T-helper 1 cell treated with Interleukin-12 subunit alpha and Interleukin-12 subunit beta and Interleukin-4 antibody, amounts not matched to agents 30 μg/mL and 1 μg/mL, for 36 hours (primary cell): ENCODE data around the gene NHEJ1.
A peak's percentile ranks its signal among the peaks of the same experiment; 100 is the strongest.

Experiments
- H3K27ac Mint-ChIP-seq: one replicate; pipeline ENCODE4 v1.8.0; 2021; ENCODE audit warnings: mild to moderate bottlenecking, mixed read lengths
- H3K27me3 Mint-ChIP-seq: one replicate; pipeline ENCODE4 v1.8.0; 2021; ENCODE audit warnings: low read depth, mixed read lengths
- H3K36me3 Mint-ChIP-seq: one replicate; pipeline ENCODE4 v1.8.0; 2021; ENCODE audit warnings: low read depth, mixed read lengths
- H3K4me1 Mint-ChIP-seq: one replicate; pipeline ENCODE4 v1.8.0; 2021; ENCODE audit warnings: low read depth, mixed read lengths
- H3K4me3 Mint-ChIP-seq: one replicate; pipeline ENCODE4 v1.8.0; 2021; ENCODE audit warnings: mild to moderate bottlenecking, moderate library complexity, mixed read lengths
- H3K9me3 Mint-ChIP-seq: one replicate; pipeline ENCODE4 v1.8.0; 2021; ENCODE audit warnings: mixed read lengths

NHEJ1 gene

GRCh38 chr2:219175928-219176817 is 15.6 kb upstream of the NHEJ1 start:
- Mint-ChIP-seq H3K9me3 (no peaks in the 10 kb centered on the region), H3K36me3 (peaks cover 32% of the 10 kb centered on the region), H3K4me3 (peak overlapping the region; percentile 82), H3K27ac (peak overlapping the region; percentile 83), H3K4me1 (peaks cover 47% of the 10 kb centered on the region), H3K27me3 (no peaks in the 10 kb centered on the region)

GRCh38 chr2:219175486-219175885 is 14.9 kb upstream of the NHEJ1 start:
- H3K4me1 Mint-ChIP-seq, result peaks cover 41% of the 10 kb centered on the region

GRCh38 chr2:219174801-219175200 is 14.2 kb upstream of the NHEJ1 start:
- Mint-ChIP-seq H3K4me1 (peaks cover 38% of the 10 kb centered on the region), H3K9me3 (no peaks in the 10 kb centered on the region), H3K36me3 (peaks cover 25% of the 10 kb centered on the region), H3K27me3 (no peaks in the 10 kb centered on the region), H3K27ac (no peak overlapping the region), H3K4me3 (peak overlapping the region; percentile 28)

More at GRCh38 chr2:219175486-219175885, 14.9 kb upstream of the NHEJ1 start:
- peak overlapping the region; percentile 83 for H3K27ac Mint-ChIP-seq
- no peaks in the 10 kb centered on the region for H3K9me3 Mint-ChIP-seq
- H3K27me3 Mint-ChIP-seq, result no peaks in the 10 kb centered on the region
- H3K36me3 Mint-ChIP-seq, result peaks cover 26% of the 10 kb centered on the region
- peak overlapping the region; percentile 82 for H3K4me3 Mint-ChIP-seq

GRCh38 chr2:219174146-219174545 is 13.5 kb upstream of the NHEJ1 start:
- peaks cover 25% of the 10 kb centered on the region for H3K36me3 Mint-ChIP-seq
- H3K27ac Mint-ChIP-seq, result peak overlapping the region; percentile 45
- peaks cover 32% of the 10 kb centered on the region for H3K4me1 Mint-ChIP-seq
- H3K4me3 Mint-ChIP-seq, result peak overlapping the region; percentile 16
- no peaks in the 10 kb centered on the region for H3K9me3 Mint-ChIP-seq
- no peaks in the 10 kb centered on the region for H3K27me3 Mint-ChIP-seq

GRCh38 chr2:219173176-219173575 is 12.6 kb upstream of the NHEJ1 start:
- H3K27ac Mint-ChIP-seq, result no peak overlapping the region
- H3K4me3 Mint-ChIP-seq, result no peak overlapping the region
- H3K9me3 Mint-ChIP-seq, result no peaks in the 10 kb centered on the region
- H3K36me3 Mint-ChIP-seq, result peaks cover 25% of the 10 kb centered on the region
- no peaks in the 10 kb centered on the region for H3K27me3 Mint-ChIP-seq
- peaks cover 26% of the 10 kb centered on the region for H3K4me1 Mint-ChIP-seq

- Mint-ChIP-seq H3K27me3 (no peaks in the 10 kb centered on the region), H3K27ac (no peak overlapping the region), H3K4me1 (peaks cover 24% of the 10 kb centered on the region), H3K9me3 (no peaks in the 10 kb centered on the region), H3K36me3 (peaks cover 25% of the 10 kb centered on the region), H3K4me3 (no peak overlapping the region)
Measured at GRCh38 chr2:219172231-219173154, 11.9 kb upstream of the NHEJ1 start.

GRCh38 chr2:219171231-219171651 is 10.6 kb upstream of the NHEJ1 start:
- Mint-ChIP-seq H3K36me3 (peaks cover 29% of the 10 kb centered on the region), H3K27ac (no peak overlapping the region), H3K4me1 (peaks cover 20% of the 10 kb centered on the region), H3K27me3 (no peaks in the 10 kb centered on the region), H3K4me3 (no peak overlapping the region), H3K9me3 (no peaks in the 10 kb centered on the region)

- H3K27me3 Mint-ChIP-seq, result no peaks in the 10 kb centered on the region
- no peaks in the 10 kb centered on the region for H3K9me3 Mint-ChIP-seq
- H3K4me1 Mint-ChIP-seq, result peaks cover 11% of the 10 kb centered on the region
- H3K4me3 Mint-ChIP-seq, result no peak within 1 kb of the TSS
- H3K36me3 Mint-ChIP-seq, result peaks cover 29% of the 10 kb centered on the region
- H3K27ac Mint-ChIP-seq, result no peak within 1 kb of the TSS
Measured at GRCh38 chr2:219169930-219170654, 9.5 kb upstream of the NHEJ1 start, which contains the start of gene SLC23A3. Gene SLC23A3 (minus strand): TSS chr2:219170029. CDS start chr2:219169984, 45 bp downstream.

- Mint-ChIP-seq H3K4me1 (peaks cover 3% of the 10 kb centered on the region), H3K36me3 (peaks cover 22% of the 10 kb centered on the region), H3K27me3 (no peaks in the 10 kb centered on the region), H3K9me3 (no peaks in the 10 kb centered on the region), H3K27ac (no peak overlapping the region), H3K4me3 (no peak overlapping the region)
Measured at GRCh38 chr2:219168932-219169331, 8.3 kb upstream of the NHEJ1 start.

GRCh38 chr2:219168526-219168925 is 7.9 kb upstream of the NHEJ1 start:
- Mint-ChIP-seq H3K27me3 (no peaks in the 10 kb centered on the region), H3K4me1 (peaks cover 3% of the 10 kb centered on the region), H3K4me3 (no peak overlapping the region), H3K27ac (no peak overlapping the region), H3K36me3 (peaks cover 21% of the 10 kb centered on the region), H3K9me3 (no peaks in the 10 kb centered on the region)

- no peak overlapping the region for H3K27ac Mint-ChIP-seq
Measured at GRCh38 chr2:219167997-219168396, 7.4 kb upstream of the NHEJ1 start.

GRCh38 chr2:219165058-219165911 is 4.7 kb upstream of the NHEJ1 start:
- no peak overlapping the region for H3K27ac Mint-ChIP-seq
- no peaks in the 10 kb centered on the region for H3K9me3 Mint-ChIP-seq
- H3K36me3 Mint-ChIP-seq, result peaks cover 5% of the 10 kb centered on the region
- H3K27me3 Mint-ChIP-seq, result no peaks in the 10 kb centered on the region
- peaks cover 7% of the 10 kb centered on the region for H3K4me1 Mint-ChIP-seq
- no peak overlapping the region for H3K4me3 Mint-ChIP-seq

More at GRCh38 chr2:219167997-219168396, 7.4 kb upstream of the NHEJ1 start:
- no peaks in the 10 kb centered on the region for H3K9me3 Mint-ChIP-seq
- H3K4me1 Mint-ChIP-seq, result peaks cover 3% of the 10 kb centered on the region
- no peak overlapping the region for H3K4me3 Mint-ChIP-seq
- H3K27me3 Mint-ChIP-seq, result no peaks in the 10 kb centered on the region
- peaks cover 17% of the 10 kb centered on the region for H3K36me3 Mint-ChIP-seq

- Mint-ChIP-seq H3K4me3 (no peak overlapping the region), H3K27me3 (no peaks in the 10 kb centered on the region), H3K4me1 (peaks cover 18% of the 10 kb centered on the region), H3K9me3 (no peaks in the 10 kb centered on the region), H3K36me3 (peaks cover 5% of the 10 kb centered on the region), H3K27ac (no peak overlapping the region)
Measured at GRCh38 chr2:219163156-219163555, 2.5 kb upstream of the NHEJ1 start.
